GM19467 (cell line): Measurements from ENCODE around the gene KRT72.

Experiments used
- ATAC-seq: cut with Tn5 transposase; IDR thresholded peaks from one replicate; pipeline ENCODE4 v1.9.1; 2021; ENCODE audit warnings: mild to moderate bottlenecking, moderate library complexity; ENCODE audit not compliant: unreplicated experiment

KRT72 gene

GRCh38 chr12:52600941-52601481, at the start of gene KRT72:
Gene KRT72, minus strand, starts transcription at chr12:52601463. Its CDS starts 11 bp downstream, at chr12:52601452.
- no peak for ATAC-seq

DNA sequence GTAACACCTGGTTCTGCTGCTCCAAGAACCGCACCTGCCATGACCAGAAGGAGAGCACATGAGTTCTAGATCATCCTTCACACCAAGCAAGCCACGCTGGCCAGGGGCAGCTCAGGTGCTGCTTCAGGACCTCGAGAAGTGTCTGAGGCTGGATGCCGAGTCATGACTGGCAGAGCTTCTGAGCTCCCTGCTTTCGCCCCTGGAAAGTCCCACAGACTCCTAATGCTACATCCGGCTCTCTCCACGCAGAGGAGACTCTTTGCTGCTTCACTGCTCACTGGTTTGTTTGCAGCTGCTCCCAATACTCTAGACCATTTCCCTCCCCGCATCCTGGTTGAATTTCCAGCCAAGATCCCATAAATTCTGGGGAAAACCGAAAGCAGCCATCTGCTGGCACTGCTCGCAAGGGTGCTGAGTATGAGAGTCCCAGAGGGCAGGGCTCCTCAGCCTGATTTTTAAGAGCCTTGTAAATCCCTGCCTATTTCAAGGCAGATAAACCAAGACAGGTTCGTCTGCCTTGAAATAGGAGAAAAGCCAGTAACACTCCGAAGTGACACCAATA, 49.3 kb upstream of the KRT72 start:
- ATAC-seq, result no peak

DNA sequence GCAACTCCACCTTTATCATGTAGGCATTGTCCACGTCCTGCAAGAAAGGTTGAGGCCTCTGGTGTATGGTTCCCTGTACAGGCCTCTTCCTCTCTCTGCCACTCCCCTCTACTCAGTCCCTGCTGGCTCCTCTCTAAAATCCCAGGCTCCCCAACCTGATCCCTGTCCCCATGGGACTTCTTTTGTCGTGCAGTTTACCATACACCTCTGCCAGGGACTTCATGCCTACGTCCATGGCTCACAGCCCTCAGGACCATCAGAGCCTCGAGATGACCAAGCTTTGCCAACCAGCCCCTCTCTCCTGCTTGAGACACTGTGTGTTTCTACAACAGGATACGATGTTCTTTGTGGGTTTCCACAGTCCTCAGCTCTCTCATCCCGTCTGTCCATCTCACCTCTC, 47.8 kb upstream of the KRT72 start:
- ATAC-seq, result no peak

- ATAC-seq, result no peak
Observed at GRCh38 chr12:52648012-52648550, 46.8 kb upstream of the KRT72 start.

DNA sequence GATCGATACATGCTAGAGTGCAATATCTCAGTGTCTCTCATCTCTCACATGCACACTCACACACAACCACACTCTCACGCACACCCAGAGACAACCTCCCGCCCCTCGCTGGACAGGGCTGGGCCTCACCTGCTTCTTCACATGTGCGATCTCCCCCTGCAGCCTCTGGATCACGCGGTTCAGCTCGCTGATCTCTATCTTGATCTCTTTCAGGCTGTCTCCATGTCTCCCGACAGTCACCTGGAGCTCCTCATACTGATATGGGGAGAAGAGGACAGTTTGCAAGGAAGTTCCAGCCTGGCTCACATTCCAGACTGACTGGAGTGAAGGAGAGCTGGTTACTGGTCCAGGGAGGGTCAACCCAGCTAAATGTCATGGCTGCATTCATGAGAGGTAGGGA, 46.3 kb upstream of the KRT72 start:
- no peak for ATAC-seq

DNA sequence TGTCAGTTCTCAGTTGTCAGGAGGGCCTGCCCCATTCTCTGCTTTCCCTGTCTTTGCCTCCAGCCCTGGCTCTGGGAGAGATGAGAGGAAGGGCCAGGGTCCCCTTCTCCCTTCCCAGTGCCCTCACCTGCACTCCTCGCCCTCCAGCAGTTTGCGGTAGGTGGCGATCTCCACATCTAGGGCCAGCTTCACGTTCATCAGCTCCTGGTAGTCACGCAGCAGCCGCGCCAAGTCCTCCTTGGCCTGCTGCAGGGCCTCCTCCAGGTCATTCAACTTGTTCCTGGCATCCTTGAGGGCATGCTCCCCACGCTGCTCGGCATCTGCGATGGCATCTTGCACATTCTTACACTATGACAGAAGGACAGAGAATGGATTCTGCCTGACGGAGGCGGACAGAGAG, 45.4 kb upstream of the KRT72 start:
- no peak for ATAC-seq

DNA sequence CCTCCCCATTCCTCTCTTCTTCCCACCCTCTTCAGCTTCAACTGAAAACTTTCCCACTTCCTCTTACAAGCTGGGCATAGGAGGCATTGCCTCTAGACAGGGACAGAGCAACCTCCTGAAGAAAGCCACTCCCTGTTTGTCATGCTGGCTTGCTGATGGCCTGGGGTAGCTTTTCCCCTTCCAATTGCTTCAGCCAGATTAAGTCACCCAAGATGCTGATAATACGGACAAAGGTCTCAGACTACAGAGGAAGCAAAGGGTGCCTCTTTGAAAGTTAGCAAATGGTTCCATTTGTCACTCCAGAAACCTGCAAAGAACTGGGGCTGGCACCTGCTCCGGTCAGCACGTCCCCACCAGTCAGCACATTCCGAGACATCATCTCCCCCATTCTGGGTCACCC, 44.7 kb upstream of the KRT72 start:
- no peak for ATAC-seq

DNA sequence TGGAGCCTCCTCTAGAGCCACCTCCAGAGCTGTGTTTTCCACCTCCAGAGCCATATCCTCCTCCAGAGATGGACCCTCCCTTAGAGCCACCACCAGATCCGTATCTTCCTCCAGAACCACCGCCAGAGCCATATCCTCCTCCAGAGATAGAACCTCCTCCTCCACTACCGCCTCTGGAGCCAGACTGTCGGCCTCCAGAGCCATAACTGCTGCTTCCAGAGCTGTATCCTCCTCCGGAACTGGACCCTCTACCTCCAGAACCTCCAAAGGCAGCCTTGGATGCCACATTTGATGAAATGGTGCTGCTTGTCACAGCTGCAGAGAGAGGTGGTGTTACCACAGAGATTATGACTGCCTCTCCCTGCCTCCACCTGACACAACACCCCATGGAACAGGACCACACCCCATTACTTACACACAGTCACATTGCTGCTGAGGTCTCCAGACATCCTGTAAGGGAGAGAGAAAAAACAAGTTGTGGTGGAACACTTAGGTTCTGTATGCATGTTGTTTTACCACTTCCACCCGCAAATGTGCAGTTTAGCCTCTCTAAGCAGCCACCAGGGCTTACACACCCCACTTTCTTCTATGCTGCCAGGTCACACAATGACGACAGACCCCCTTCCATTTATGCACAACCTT, 44.0 kb upstream of the KRT72 start:
- no peak for ATAC-seq

DNA sequence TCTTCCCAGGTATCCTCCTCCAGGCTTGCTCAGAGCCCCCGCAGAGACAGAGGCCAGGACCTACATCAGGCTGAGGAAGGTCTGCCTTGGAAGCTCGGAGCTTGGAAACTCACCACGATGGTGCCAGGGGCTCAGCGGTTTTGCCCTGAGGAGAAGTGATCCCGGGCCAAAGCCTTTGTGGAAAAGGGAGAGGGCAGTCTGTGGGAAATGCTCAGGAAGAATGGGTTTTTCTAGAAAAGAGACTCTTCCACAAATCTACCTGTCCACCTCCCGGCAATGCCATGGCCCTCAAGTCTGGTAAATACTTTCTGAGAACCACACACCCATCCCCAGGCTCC, 42.8 kb upstream of the KRT72 start:
- ATAC-seq, result no peak

DNA sequence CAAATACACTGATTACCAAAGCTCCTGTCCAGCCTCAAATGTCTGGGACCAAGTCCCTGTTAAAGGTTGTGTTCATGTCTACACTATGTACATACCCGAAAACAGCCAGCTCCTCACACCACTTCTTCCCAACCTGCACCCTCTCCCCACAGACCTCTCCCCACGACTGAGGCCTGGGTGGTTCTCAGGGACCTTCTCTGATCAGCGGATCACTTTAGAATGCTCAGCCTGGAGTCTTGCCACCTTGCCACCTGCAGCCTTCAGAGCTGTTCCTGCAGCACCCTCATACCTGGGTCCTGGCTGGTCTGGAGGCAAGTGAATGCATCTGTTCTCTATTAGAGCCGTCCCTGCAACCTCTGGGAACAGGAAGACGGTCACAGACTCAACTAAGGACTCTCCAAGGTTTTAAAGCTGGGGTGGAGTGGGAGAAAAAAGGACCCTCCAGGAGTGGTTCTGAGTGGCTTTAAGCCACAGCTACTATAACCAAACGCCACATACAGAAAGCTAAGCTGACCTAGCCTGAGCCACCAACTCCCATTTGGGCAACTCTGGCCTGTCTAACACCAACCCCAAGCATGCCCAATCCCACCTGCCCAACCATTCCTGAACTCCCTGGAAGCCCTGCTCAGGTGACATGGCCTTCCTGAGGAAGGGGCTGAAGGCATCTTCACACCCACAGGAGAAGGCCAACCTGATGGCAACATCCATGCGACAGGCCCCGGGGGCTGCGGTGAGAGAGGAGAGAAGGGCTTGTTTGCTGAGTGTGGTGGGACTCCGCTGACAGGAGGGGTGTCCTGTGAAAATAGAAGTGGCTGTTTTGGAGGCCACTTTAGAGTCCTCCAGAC, 42.2 kb upstream of the KRT72 start:
- no peak for ATAC-seq

GRCh38 chr12:52641468-52641867, 40.2 kb upstream of the KRT72 start:
- no peak for ATAC-seq

DNA sequence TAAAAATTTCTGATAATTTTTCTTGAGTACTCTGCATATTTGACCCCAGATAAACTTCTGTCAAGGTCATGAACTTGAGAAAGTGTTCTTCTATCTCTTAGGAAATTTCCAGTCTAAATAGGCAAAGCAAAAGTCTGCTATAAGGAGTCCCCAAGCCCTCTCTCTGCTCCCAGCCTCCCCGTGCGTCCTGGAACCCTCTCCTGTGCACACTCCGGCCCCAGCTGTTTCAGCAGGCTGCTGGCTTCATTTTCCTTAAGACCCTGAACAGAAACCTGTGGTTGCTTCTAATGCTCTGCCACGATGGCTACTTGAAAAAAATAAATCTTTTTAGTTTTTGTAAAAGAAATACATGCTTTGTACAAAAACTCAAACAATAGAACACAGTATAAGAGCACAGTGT, 36.0 kb upstream of the KRT72 start:
- no peak for ATAC-seq

DNA sequence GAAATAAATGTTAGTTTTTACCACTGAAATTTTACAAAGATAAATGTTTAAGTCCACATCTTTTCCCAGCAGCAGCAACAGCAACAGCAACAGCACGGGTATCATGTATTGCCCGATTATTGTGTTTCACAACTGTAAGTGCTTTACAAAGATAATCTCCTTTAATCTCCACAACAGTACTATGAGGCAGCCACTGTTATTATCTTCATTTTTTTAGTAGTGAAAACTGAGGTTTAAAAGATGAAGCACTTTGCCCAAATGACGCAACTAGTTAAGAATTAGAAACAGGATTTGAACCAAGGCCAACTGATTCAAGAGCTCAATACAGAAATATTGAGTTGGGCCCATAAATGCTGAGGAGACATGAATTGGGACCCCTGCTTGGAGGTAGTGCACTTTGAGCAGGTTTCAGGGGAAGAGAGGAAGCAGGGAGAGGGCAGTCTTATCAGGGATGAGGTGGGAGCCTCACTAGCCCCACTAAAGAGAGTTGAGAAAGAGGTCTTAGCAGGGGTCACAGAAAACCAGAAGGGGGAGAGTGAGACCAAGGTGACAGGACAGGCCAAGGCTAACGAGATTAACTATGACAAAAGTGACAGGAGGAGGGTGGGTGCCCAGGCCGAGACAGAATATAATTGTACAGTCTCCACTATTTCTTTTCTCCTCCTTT, 35.5 kb upstream of the KRT72 start:
- ATAC-seq, result no peak

- ATAC-seq, result no peak
Observed at GRCh38 chr12:52636189-52636588, 34.9 kb upstream of the KRT72 start.

DNA sequence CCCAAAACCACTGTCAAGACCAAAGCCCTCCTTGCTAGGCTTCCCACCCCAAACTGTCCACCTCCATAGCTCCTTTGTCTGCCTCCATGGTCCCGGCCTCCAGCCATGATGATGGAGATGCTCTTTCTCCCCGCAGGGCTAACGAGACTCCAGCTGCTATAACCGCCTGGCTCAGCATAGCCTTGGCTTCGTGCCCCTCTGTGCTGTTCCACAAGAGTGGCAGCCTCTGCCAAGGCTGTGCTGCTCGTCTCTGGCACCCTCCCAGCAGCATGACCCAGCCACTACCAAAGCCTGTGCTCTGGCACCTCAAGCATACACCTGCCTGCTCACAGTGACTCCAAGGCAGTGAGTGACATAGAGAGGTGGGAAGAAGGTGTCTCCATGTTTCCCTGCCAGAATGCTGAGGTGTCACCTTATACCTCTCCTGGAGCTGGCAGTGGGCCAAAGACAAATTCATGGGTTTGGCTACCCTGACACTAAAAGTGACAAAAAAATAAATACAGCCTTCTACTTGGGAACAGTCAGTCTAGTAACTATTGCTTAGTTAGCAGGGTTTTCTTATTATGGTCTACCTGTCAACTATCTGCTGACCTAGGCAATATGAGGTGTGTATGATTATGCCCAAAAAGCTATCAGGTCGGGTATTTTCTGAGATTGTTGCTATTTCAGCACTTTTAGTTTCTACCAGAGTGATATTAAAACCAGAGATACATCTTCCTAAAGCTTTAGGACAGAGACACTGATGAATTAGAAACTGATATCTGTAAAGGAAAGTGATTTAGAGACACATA, 33.2 kb upstream of the KRT72 start:
- no peak for ATAC-seq

- no peak for ATAC-seq
Observed at GRCh38 chr12:52633383-52633782, 32.1 kb upstream of the KRT72 start.

DNA sequence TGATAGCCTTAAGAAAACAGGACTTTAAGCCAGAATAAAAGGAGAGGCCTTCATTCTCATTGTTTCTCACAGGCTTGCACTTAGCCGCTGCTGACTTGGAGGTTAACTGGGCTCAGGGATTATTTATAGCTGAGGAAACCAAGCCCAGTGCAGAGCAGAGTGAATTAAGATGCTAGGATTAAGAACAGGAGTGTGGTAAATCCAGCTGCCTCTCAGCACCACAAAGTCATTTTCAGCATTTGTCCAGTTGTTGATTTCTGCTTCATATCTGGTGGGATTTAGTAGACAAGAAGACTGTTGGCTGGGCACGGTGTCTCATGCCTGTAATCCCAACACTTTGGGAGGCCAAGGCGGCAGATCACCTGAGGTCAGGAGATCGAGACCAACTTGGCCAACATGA, 31.4 kb upstream of the KRT72 start:
- no peak for ATAC-seq

DNA sequence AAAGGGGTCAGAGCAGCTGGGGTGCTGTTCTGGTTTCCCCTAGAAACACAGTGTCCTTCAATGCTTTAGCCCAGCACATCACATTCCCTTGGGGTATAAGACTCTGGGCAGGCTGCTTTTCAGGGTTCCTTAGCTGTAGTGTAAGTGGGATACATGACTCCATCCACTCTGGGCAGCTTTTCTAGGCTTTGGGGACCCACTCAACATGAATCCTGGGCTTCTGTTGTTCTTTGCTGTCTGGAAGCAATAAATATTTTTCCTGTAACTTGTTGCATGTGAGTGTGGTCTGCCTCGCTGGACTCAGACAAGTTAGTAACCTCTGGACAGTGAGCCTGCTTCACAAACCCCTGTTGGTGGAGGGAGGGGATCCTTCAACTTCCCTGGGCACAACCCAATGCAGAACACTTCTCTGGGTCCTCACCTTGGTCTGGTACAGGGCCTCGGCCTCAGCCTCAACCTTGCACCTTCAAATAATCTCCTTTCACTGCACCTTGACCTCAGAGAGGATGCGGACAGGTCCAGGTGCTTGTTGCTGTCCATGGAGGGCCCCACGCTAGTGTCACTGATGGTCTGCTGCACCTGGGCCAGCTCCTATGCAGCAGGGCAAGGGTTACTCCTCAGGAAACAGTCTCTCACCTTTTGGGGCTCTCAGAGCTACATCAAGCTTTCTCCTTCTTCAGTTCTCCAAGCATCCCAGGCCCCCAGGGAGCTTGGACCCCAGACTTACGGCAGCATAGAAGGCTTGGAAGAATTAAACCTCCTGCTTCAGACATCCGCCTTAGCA, 30.6 kb upstream of the KRT72 start:
- ATAC-seq, result no peak

- ATAC-seq, result no peak
Observed at GRCh38 chr12:52631264-52631663, 30.0 kb upstream of the KRT72 start.
